HG03457 (cell line): Measurements from ENCODE around the gene ATF6B.
"Not testable (repeated sequence)": the region's sequence is repeated elsewhere in the genome, so short reads cannot be mapped to it uniquely, and the experiment has no call there.

Source experiments
- ATAC-seq: cut with Tn5 transposase; IDR thresholded peaks from one replicate; pipeline ENCODE4 v1.9.1; 2021; ENCODE audit warnings: moderate number of reproducible peaks; ENCODE audit not compliant: unreplicated experiment

ATF6B gene

DNA sequence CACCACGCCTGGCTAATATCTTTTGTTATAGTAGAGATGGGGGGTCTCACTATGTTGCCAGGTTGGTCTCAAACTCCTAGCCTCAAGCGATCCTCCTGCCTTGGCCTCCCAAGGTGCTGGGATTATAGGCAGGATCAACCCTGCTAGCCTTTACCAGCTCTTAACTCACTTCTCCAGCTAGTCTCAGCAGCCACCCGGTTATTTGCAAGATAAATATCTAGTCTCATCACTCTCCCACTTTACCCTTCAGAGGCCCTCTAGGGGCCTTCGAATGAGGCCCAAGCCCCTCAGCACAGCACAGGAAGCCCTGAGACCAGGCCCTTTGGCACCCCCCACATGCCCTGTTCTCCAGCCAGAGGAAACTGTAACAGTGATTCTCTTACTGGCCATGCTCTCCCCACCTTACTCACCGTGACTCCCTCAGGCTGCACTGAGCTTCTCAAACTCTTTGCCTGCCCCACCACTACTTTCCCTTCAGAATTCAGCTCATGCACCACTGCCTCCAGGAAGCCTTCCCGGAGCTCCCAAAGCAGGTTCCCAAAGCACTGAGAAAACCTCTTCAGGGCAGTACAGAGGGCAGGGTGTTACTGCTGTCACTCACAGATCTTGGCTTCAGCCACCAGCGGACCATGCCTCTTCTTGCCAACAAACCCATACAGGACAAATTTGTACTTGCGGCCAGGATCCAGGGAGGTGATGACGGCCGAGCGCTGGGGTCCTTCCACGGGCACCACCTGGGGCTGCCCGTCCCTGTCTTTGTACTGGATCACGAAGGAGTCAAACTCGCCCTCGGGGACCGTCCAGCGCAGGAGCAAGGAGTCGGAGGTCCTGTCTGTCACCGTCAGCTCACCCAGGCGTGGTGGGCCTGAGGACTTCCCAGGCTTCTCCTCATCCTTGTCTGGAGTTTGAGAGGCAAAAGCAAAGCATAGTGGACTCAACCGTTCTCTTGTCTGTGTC lies 44.0 kb downstream of the ATF6B start:
- ATAC-seq, result no peak

- no peak for ATAC-seq
Observed at GRCh38 chr6:32082935-32083334, 45.1 kb downstream of the ATF6B start.

GRCh38 chr6:32082478-32082877 lies 45.6 kb downstream of the ATF6B start:
- no peak for ATAC-seq

DNA sequence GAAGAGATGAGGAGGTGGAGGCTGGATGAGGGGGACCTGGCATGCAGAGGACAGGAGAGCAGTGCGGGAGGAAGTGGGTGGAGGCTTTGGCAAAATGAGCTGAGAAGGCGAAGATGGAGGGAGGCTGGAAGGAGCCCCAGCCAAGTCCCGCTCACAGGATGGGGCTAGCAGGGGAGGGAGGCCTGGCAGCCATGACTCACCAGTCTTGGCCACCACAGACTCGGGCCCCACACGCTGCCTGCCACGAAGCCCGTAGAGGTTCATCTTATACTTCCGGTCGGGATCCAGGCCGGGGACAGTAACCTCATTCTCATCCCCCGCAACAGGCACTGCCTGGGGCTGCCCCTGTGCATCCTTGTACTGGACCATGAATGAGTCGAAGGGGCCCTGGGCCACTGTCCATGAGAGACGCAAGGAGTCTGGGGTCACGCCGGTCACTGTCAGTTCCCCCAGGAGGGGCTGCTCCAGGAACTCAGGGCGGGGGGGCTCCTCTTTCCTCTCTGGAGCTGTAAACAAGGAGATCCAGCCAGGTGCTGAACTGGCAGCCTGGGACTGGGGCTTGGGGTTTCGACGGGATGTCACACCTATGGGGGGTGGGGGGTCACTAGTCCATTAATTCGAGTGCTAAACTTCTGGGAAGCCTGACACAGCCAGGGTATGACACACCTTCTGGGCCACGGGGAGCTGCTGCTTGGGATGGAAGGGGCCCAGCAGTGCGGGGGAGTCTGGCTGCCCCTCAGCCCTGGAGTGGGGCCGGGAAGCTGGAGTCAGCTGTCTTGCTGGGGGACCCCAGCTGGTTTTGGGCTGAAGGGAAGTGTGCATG lies 46.7 kb downstream of the ATF6B start:
- no peak for ATAC-seq

DNA sequence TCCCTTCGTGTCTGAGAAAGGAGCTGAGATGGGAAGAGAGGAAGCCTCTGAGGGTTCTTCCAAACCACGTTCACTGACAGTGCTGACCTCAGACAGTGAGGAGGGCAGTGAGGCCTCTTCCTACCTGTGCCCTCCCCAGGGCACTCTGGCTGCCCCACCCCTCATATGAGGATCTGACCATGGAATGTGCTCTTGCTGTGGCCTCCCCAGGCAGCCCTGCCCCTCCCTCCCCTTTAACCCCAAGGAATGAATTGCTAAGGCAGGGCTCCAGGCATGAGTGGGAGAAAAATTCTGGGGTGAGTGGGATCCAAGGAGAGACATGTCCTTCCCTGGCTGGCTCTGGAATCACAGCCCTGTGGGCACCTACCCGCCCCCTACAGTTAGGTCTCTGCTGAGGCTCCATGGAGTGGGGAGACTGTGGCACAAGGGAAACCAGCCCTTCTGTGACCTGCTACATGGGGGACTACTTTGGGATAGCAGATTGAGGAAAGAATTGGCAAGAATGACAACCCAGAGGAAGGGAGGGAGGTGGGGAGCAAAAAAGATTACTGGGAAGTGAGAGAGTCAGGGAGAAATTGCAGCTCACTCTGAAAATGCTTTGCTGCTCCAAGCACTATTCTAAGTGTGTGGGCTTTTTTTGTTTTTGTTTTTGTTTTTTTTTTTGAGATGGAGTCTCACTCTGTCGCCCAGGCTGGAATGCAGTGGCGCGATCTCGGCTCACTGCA lies 48.3 kb downstream of the ATF6B start:
- no peak for ATAC-seq

DNA sequence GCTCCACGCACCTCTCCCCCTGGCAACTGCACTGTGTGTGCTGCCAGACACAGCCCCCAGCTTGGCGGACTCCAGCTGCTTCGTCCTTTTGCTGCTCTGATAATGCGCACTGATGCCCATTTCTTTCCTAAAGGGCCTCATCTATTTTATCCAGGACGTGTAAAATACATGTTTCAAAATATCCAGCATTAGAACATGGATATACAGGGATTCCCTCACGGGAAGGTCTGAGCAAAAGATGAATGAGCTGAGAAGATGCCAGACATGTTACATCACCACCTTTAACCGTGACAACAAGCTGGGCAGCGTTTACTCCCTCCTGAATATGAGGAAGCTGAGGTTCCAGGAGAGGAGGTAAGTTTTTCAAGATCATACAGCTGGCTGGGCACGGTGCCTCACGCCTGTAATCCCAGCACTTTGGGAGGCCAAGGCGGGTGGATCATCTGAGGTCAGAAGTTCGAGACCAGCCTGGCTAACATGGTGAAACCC lies 51.7 kb downstream of the ATF6B start:
- ATAC-seq, result no peak

GRCh38 chr6:32075781-32076180 lies 52.3 kb downstream of the ATF6B start:
- no peak for ATAC-seq

GRCh38 chr6:32074996-32075532 lies 53.0 kb downstream of the ATF6B start:
- no peak for ATAC-seq

DNA sequence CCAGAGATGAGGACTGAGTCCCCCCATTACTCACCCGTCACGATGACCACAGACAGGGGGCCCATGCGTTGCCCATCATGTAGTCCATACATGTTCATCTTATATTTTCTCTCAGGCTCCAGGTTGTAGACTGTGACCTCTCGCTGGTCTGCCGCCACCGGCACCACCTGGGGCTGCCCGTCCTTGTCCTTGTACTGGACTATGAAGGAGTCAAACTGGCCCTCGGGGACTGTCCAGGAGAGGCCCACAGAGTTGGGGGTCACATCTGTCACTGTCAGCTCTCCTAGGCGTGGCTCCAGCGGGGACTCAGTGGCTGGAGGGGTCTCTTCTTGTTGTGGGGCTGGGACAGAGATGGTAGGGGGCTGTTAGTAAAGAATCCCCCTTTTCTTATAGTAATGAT lies 54.4 kb downstream of the ATF6B start:
- ATAC-seq, result no peak

DNA sequence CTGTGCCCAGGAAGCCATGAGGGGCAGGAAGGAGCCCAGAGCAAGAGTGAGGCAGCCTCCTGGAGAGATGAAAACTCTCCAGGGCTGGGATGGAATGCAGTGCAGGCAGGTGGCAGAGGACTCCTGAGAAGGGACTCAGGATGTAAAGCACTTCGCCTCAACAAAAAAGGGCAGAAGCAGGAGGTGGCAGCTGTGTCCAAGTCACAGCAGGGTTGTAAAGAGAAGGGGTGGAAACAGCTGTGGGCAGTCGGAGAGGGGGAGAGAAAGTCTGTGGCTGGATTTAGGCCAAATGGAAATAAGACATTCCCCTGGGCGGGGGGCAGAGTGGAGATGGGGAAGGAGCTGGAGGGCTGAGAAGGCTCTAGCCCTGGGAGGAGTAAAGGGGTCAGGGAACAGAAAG lies 54.9 kb downstream of the ATF6B start:
- ATAC-seq, result no peak

DNA sequence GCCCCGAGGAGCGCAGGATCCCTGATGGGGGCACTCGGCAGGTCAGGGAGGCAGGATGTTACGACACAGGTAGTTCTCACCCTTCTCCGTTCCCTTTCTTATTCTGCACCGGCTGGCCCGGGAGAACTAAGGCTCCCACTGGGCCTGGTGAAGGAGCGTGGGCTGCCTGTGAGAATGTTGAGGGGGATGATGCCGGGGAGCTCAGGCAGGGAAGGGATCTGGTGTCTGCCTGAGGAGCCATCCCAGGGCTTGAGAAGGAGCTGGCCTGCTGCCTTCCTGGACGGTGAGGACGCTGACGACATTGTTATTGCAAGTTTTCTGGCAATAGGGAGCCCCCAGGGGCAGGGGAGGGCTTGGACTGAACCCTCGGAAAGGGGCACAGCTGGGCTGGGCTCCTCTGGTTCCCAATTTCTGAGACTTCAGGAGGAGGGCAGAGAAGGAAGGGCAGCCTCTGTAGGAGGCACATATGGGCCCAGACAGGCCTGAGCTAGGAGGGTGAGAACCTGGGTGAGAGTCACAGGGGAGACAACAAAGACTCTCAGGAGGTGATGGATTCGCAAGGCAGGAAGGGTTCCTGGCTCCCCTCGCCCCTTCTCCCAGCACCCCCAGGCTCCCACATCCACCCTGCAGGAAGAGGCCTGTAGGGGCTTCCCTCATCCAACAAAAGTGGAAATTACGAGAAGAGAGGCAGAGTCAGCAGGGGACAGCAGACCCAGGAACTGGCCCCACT lies 57.1 kb downstream of the ATF6B start:
- ATAC-seq, result no peak

DNA sequence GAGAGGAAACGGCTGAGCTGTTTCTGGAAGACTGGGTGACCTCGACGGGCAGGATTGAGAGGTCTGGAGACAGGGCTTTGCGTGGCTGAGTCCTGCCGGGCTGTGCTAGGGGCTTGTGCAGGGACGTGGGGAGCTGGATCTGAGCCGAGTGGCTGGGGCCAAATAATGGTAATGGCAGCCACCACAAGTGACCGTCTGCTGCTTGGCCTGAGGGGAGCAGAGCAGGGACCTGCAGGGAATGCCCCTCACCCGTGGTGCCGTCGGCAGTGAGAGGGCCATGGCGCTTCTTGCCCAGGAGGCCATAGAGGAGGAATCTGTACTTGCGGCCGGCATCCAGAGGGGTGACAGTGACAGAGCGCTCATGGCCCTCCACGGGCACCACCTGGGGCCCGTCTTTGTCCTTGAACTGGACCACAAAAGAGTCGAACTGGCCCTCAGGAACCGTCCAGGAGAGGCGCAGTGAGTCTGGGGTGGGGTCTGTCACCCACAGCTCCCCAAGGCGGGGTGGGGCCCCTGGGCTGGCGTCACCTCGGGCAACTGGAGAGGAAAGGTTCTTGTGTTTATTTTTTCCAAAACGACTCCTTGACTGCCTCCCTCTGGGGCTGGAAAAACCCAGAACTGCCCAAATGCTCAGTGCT lies 58.0 kb downstream of the ATF6B start:
- ATAC-seq, result no peak

- no peak for ATAC-seq
Observed at GRCh38 chr6:32069460-32069859, 58.6 kb downstream of the ATF6B start.

DNA sequence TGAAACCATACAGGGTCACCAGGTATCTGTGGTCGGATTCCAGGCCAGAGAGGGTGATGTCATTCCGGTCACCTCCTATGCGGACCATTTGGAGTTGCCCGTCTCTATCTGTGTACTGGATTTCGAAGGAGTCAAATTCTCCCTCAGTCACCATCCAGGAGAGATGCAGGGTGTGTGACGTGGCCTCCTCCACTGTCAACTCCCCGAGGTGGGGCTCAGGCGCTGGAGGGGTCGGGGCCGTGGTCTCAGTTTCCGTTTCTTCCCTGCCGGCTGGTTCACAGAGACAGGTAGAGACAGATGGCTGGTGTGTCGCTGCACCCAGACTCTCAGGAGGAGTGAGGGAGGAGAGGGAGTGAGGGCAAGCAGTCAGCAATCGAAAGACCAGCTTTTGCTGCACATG lies 59.2 kb downstream of the ATF6B start:
- no peak for ATAC-seq

DNA sequence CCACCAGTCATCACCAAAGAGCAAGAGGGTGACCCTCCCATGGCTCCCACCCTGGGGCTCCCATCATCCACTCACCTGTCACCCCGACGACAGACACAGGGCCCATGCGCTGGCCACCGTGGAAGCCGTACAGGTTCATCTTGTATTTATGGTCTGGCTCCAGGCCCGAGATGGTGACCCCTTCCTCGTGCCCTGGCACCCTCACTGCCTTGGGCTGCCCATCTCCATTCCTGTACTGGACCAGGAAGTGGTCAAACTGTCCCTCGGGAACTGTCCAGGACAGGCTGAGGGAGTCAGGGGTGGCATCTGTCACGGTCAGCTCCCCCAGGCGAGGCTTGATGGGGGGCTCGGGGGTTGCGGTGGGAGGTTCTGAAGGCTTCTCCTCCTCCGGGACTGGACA lies 59.7 kb downstream of the ATF6B start:
- not testable (repeated sequence) for ATAC-seq

- ATAC-seq, result not testable (repeated sequence)
Observed at GRCh38 chr6:32067521-32067920, 60.5 kb downstream of the ATF6B start.
